Vagina (tissue), 2 donors: ENCODE data around the gene COL23A1.

ENCODE experiments used
- POLR2A ChIP-seq, 2 donors: fragments of 450-650 bp; IDR thresholded peaks; one replicate each; pipeline ENCODE4 v1.6.1; 2017; ENCODE audit warnings: antibody characterized with exemption in 2 of 2, mild to moderate bottlenecking in 2 of 2, moderate library complexity in 2 of 2
- TF ChIP-seq, protein P1 (sequence below), 3 experiments: fragments of 450-650 bp in 2 of 3; fragments of 200-600 bp in 1 of 3; sonication (generic) in 1 of 3; IDR thresholded peaks; one replicate each; pipeline ENCODE4 v1.5.1; 2017 to 2019; ENCODE audit warnings: antibody characterized with exemption in 3 of 3, mild to moderate bottlenecking in 2 of 3, moderate library complexity in 2 of 3

DNA sequence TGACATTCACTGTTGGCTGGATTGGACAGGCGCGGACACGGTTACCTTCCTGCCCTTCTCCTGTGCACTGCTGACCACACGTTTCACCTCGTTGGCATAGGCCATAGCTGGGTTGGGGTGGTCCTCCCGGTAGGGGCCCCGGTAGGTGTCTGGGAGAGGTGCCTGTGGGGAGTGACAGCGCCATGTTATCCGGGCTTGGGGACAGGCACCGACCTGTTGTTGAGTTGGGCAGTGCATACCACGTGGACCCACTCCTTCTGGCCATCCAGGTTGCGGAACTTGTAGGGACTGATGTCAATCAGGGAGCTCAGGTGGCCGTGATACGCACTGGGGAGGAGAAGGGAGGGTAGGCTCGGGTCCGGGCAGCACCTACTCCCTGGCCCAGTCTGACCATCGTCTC is 365.8 kb downstream of the COL23A1 start:
- TF ChIP-seq POLR2A (IDR thresholded peaks at IDR 0.05): no peak
- TF ChIP-seq, protein P1, sequence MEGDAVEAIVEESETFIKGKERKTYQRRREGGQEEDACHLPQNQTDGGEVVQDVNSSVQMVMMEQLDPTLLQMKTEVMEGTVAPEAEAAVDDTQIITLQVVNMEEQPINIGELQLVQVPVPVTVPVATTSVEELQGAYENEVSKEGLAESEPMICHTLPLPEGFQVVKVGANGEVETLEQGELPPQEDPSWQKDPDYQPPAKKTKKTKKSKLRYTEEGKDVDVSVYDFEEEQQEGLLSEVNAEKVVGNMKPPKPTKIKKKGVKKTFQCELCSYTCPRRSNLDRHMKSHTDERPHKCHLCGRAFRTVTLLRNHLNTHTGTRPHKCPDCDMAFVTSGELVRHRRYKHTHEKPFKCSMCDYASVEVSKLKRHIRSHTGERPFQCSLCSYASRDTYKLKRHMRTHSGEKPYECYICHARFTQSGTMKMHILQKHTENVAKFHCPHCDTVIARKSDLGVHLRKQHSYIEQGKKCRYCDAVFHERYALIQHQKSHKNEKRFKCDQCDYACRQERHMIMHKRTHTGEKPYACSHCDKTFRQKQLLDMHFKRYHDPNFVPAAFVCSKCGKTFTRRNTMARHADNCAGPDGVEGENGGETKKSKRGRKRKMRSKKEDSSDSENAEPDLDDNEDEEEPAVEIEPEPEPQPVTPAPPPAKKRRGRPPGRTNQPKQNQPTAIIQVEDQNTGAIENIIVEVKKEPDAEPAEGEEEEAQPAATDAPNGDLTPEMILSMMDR (IDR thresholded peaks at IDR 0.05): no peak
